Suprapubic skin (tissue), 4 donors: ENCODE data around the gene FAM32A. TPM values are rescaled to one million over a fixed set of nuclear protein-coding genes. Genes with fewer than 3 reads are reported as not detected.

Experiments
- DNase-seq, 2 donors: peaks; one replicate each; pipeline ENCODE4 v3.0.0-alpha.2; 2019; ENCODE audit warnings: low spot score in 2 of 2
- H3K27ac ChIP-seq: fragments of 200-600 bp; sonication (generic); one replicate; pipeline ENCODE4 v1.5.1; 2019
- H3K27me3 ChIP-seq: fragments of 200-600 bp; sonication (generic); one replicate; pipeline ENCODE4 v1.5.1; 2019
- H3K36me3 ChIP-seq: fragments of 200-600 bp; sonication (generic); one replicate; pipeline ENCODE4 v1.5.1; 2019
- H3K4me1 ChIP-seq: fragments of 200-600 bp; sonication (generic); one replicate; pipeline ENCODE4 v1.5.1; 2019
- H3K4me3 ChIP-seq: fragments of 200-600 bp; sonication (generic); one replicate; pipeline ENCODE4 v1.5.1; 2019; ENCODE audit warnings: mild to moderate bottlenecking
- H3K9me3 ChIP-seq: fragments of 200-600 bp; sonication (generic); one replicate; pipeline ENCODE4 v1.5.1; 2019
- CTCF ChIP-seq, 2 donors: fragments of 200-600 bp in 1 of 2; fragments of 450-650 bp in 1 of 2; sonication (generic) in 1 of 2; IDR thresholded peaks; one replicate each; pipeline ENCODE4 v1.5.1; 2016 to 2019; ENCODE audit warnings: antibody characterized with exemption in 2 of 2, mild to moderate bottlenecking in 1 of 2, moderate library complexity in 1 of 2
- EP300 ChIP-seq: sonication (generic); formaldehyde crosslinking; IDR thresholded peaks from one replicate; pipeline ENCODE4 v1.6.1; 2017; ENCODE audit warnings: antibody characterized with exemption
- POLR2A ChIP-seq, 2 donors: fragments of 450-650 bp; IDR thresholded peaks; one replicate each; pipeline ENCODE4 v1.6.1; 2017; ENCODE audit warnings: antibody characterized with exemption in 2 of 2, mild to moderate bottlenecking in 2 of 2, moderate library complexity in 2 of 2
- POLR2AphosphoS5 ChIP-seq, 3 donors: sonication (generic); formaldehyde crosslinking; IDR thresholded peaks; one replicate each; pipeline ENCODE4 v1.6.1; 2017; ENCODE audit warnings: antibody characterized with exemption in 3 of 3
- WGBS: methylation state at CpG from one replicate; pipeline ENCODE4 v1.1.5; 2018; 5-methylcytosine and 5-hydroxymethylcytosine counted together
- total RNA-seq, 4 donors: library from RNA; depleted of rRNA; stranded (reverse); fragments of >200 nt; gene quantifications; one replicate each; pipeline ENCODE4 v1.1.0, GENCODE V29; 2016

The FAM32A gene
- total RNA-seq, 4 donors from 2014 or later, result 64.2 to 102 (median 81.2) TPM

DNA sequence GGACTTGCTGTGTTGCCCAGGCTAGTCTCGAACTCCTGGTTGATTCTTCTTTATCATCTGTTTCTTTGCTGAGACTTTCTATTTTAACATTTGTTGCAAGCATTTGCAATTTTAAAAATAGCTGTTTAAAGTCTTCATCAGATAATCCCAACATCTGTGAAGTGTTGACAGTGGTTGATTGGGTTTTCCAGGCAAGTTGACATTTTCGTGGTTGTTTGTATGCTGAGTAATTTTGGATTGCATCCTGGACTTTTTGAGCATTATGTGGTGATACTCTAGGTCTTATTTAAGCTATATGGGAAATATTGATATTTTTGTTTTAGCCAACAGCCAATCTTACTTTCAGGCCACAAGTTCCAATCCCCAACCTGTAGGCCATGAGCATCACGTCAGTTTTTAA lies 37.6 kb downstream of the FAM32A start:
- no peak overlapping the region for H3K4me3 ChIP-seq
- no peaks in the 10 kb centered on the region for H3K27me3 ChIP-seq
- no peak for DNase-seq
- peaks cover 91% of the 10 kb centered on the region for H3K36me3 ChIP-seq
- TF ChIP-seq POLR2AphosphoS5 (IDR thresholded peaks at IDR 0.05) (no peak), CTCF (IDR thresholded peaks at IDR 0.05) (no peak), EP300 (no peak), POLR2A (IDR thresholded peaks at IDR 0.05) (no peak)
- WGBS, result 83% methylated on average over 3 of the region's 3 CpGs
- no peak overlapping the region for H3K27ac ChIP-seq
- peaks cover 20% of the 10 kb centered on the region for H3K9me3 ChIP-seq
- H3K4me1 ChIP-seq, result no peaks in the 10 kb centered on the region

- no peak for DNase-seq
These were observed 38.5 kb downstream of the FAM32A start for GRCh38 chr19:16223746-16224145.

DNA sequence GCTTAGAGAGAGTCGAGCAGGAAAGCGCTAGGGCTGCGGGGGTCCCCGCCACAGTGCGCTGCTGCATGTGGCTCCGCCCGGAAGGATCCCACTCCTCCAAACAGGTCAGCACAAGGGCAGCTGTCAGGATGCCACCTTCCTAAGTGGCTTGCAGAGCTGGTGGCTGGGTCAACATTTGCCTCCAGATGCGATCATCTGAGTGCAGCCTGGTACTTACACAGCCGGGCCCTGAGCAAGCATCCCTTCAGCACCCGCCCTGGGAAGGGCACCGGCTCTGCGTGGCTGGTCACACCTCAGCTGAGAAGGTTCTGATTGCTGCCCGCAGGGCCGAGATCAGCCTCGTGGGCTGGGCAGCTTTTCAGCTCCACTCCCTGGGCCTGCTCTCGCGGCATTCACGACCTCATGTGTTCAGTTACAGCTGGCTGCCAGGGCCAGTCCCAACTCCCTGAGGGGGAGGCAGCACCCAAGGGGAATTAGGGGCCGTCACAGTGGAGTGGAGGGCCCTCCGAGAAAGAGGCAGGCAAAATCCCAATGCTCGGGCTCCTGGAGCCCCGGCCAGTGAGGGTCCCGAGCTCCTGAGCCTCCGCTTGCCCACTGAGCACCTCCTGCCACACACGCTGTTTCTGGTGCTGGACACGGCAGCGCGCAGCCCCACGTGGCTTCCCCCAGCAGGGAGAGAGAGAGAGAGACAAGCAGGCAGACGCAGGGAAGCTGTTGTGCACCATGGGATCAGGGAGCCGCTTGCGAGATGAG lies 39.3 kb downstream of the FAM32A start:
- H3K27me3 ChIP-seq, result no peaks in the 10 kb centered on the region
- DNase-seq, result no peak
- H3K9me3 ChIP-seq, result peaks cover 20% of the 10 kb centered on the region
- no peak overlapping the region for H3K4me3 ChIP-seq
- TF ChIP-seq EP300 (no peak), POLR2A (IDR thresholded peaks at IDR 0.05) (no peak), CTCF (IDR thresholded peaks at IDR 0.05) (no peak), POLR2AphosphoS5 (IDR thresholded peaks at IDR 0.05) (no peak)
- H3K4me1 ChIP-seq, result no peaks in the 10 kb centered on the region
- 90% methylated on average over 6 of the region's 32 CpGs for WGBS
- peaks cover 99% of the 10 kb centered on the region for H3K36me3 ChIP-seq
- H3K27ac ChIP-seq, result no peak overlapping the region

More at GRCh38 chr19:16223746-16224145, 38.5 kb downstream of the FAM32A start:
- no peak overlapping the region for H3K27ac ChIP-seq
- no peaks in the 10 kb centered on the region for H3K4me1 ChIP-seq
- H3K27me3 ChIP-seq, result no peaks in the 10 kb centered on the region
- TF ChIP-seq POLR2A (IDR thresholded peaks at IDR 0.05) (no peak), EP300 (no peak), CTCF (IDR thresholded peaks at IDR 0.05) (no peak), POLR2AphosphoS5 (IDR thresholded peaks at IDR 0.05) (no peak)
- peaks cover 92% of the 10 kb centered on the region for H3K36me3 ChIP-seq
- H3K4me3 ChIP-seq, result no peak overlapping the region
- H3K9me3 ChIP-seq, result peaks cover 20% of the 10 kb centered on the region
- 89% methylated on average over 6 of the region's 15 CpGs for WGBS

GRCh38 chr19:16225279-16226183 lies 40.3 kb downstream of the FAM32A start:
- peaks cover 98% of the 10 kb centered on the region for H3K36me3 ChIP-seq
- no peak for DNase-seq
- no peaks in the 10 kb centered on the region for H3K4me1 ChIP-seq
- no peaks in the 10 kb centered on the region for H3K27me3 ChIP-seq
- no peak overlapping the region for H3K27ac ChIP-seq
- H3K4me3 ChIP-seq, result no peak overlapping the region
- 99% methylated on average over 12 of the region's 21 CpGs for WGBS
- peaks cover 16% of the 10 kb centered on the region for H3K9me3 ChIP-seq
- no peak for TF ChIP-seq POLR2AphosphoS5 (IDR thresholded peaks at IDR 0.05)
- no peak for TF ChIP-seq POLR2A (IDR thresholded peaks at IDR 0.05)
- TF ChIP-seq EP300, result no peak
- TF ChIP-seq CTCF (IDR thresholded peaks at IDR 0.05), result no peak

DNA sequence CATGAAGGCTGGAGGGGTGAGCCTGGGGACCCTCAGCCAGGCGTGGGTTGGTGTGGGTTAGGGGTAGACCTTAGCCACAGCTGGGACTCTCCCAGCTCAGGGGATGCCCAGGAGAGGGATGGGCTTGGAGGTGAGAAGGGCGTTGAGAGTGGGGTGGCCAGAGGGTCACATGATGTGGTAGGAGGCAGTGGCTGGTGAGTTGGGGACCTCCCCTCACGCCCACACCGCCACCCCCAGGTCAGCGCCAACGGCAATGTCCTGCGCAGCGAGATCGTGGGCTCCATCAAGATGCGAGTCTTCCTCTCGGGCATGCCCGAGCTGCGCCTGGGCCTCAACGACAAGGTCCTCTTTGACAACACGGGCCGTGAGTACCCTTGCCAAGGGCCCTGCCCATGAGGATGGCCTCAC lies 41.0 kb downstream of the FAM32A start:
- DNase-seq, result no peak
- no peak for TF ChIP-seq POLR2AphosphoS5 (IDR thresholded peaks at IDR 0.05)
- no peak for TF ChIP-seq EP300
- no peak for TF ChIP-seq CTCF (IDR thresholded peaks at IDR 0.05)
- TF ChIP-seq POLR2A (IDR thresholded peaks at IDR 0.05), result no peak
- 91% methylated on average over 16 of the region's 16 CpGs for WGBS
- H3K27me3 ChIP-seq, result no peaks in the 10 kb centered on the region
- no peak overlapping the region for H3K27ac ChIP-seq
- H3K4me1 ChIP-seq, result no peaks in the 10 kb centered on the region
- peaks cover 9% of the 10 kb centered on the region for H3K9me3 ChIP-seq
- H3K4me3 ChIP-seq, result no peak overlapping the region
- H3K36me3 ChIP-seq, result peaks cover 95% of the 10 kb centered on the region
